DND-41 (cell line): ENCODE results near the gene NSF.
"Not testable (repeated sequence)": the region's sequence is repeated elsewhere in the genome, so short reads cannot be mapped to it uniquely, and the experiment has no call there.

ENCODE experiments used
- CTCF ChIP-seq: IDR thresholded peaks from 2 replicates; pipeline ENCODE4 v1.5.1; 2012; ENCODE audit warnings: borderline replicate concordance, low read length, moderate library complexity, mild to moderate bottlenecking; ENCODE audit not compliant: poor library complexity, severe bottlenecking; ENCODE audit errors: extremely low read depth
- EZH2 ChIP-seq: IDR thresholded peaks from 3 replicates; pipeline ENCODE4 v1.6.1; 2012; ENCODE audit warnings: borderline replicate concordance, low read depth, mild to moderate bottlenecking, moderate library complexity, low read length, inconsistent platforms; ENCODE audit not compliant: severe bottlenecking

GRCh38 chr17:46624726-46625125, 34.3 kb downstream of the NSF start:
- not testable (repeated sequence) for TF ChIP-seq EZH2, CTCF
